ENCODE results near the gene GRK2. TPM values are rescaled to one million over a fixed set of nuclear protein-coding genes. Genes with fewer than 3 reads are reported as not detected.
A peak's percentile ranks its signal among the peaks of the same experiment; 100 is the strongest.

Gene GRK2
- total RNA-seq, 2 donors from 2014 or later, result 95.8 to 119 TPM

DNA sequence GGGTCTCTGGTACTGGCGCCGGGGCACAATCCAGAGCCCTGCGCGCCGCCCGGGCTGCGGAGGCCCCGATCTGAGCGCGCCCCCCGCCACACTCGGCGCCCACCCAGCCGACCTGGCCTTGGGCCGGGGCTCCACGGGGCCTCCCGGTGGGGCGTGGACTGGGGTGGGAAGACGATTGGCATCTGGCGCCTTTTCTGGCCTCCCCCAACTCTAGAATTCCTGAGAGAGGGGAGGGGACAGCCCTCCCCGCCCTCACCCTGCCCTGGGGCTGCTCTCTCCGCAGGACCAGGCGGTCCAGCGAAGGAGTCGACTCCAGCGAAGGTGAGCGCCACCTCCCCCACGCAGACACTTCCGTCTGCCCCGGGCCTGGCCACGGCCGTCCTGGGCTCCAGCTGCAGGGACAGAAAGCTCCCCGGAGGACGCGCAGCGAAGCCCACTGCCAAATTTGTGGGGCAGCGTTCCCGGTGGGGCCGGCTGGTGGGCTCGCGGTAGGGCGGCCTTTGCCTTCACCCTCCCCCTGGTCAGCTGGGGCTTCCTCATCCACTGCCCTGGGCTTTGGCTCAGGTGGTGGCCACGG, 37.6 kb downstream of the GRK2 start:
- ATAC-seq, result peak; percentile 47
- peak in 1 of 2 donors; percentile 59 for DNase-seq
- intact Hi-C loops (cut with DNase I, micrococcal nuclease), result no loop called here

DNA sequence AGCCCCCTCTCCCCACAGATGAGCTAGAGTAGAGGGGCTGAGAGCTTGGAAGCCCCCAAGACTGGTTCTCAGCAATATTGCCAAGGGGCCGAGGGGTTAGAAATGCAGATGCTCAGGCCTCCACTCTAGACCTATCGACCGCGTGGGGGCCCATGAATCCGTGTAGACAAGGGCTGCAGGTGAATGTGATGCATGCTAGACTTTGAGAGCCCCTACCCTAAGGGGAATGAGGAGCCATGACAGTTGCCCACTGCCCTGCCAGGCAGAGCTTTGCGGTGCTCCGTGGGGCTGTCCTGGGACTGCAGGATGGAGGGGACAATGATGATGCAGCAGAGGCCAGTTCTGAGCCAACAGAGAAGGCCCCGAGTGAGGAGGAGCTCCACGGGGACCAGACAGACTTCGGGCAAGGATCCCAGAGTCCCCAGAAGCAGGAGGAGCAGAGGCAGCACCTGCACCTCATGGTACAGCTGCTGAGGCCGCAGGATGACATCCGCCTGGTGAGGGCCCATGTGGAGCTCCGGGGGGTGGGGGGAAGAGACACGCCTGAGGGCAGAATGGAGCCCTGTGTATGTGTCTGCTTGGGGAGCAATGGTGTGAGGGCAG, 38.3 kb downstream of the GRK2 start:
- ATAC-seq (no peak), DNase-seq (peak in 1 of 2 donors; percentile 9)
- intact Hi-C loops (cut with DNase I, micrococcal nuclease), result no loop called here

DNA sequence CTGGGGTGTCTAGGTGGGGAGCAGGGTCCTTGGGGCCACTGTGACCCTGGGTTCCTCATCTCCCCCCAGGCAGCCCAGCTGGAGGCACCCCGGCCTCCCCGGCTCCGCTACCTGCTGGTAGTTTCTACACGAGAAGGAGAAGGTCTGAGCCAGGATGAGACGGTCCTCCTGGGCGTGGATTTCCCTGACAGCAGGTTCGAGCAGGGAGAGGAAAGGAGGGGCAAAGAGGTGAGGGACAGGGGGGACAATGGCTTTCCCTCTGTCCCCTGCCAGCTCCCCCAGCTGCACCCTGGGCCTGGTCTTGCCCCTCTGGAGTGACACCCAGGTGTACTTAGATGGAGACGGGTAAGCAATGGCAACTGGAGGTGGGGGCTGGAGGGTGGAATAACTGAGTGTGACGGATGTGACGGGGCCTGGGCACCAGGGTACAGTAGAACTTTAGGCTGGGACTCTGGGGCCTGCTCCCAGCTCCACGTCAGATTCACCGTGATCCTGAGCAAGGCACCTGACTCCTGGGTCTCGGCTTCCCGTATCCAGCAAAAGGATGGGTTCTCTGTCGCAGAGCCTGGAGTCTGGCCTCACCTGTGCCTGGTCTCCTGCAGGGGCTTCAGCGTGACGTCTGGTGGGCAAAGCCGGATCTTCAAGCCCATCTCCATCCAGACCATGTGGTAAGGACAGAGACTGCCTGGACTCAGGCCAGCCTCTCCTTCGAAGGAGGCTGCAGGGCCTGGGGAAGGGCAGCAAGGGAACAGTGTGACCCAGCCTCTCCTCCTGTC, 40.7 kb downstream of the GRK2 start:
- DNase-seq (no peak), ATAC-seq (no peak)
- intact Hi-C loops (cut with DNase I, micrococcal nuclease), result no loop called here

DNA sequence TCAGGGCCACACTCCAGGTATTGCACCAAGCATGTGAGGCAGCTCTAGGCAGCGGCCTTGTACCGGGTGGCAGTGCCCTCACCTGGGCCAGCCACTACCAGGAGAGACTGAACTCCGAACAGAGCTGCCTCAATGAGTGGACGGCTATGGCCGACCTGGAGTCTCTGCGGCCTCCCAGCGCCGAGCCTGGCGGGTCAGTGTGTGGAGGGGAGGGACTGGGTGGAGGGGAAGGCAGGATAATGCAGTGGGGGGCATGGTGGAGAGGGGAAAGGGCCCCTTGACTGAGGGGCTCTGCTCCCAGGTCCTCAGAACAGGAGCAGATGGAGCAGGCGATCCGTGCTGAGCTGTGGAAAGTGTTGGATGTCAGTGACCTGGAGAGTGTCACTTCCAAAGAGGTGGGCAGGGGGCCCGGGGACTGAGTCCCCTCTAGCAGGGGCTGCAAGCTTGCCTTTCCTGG, 41.3 kb downstream of the GRK2 start:
- intact Hi-C loops (cut with DNase I, micrococcal nuclease), result no loop called here
- no peak for ATAC-seq
- no peak for DNase-seq

DNA sequence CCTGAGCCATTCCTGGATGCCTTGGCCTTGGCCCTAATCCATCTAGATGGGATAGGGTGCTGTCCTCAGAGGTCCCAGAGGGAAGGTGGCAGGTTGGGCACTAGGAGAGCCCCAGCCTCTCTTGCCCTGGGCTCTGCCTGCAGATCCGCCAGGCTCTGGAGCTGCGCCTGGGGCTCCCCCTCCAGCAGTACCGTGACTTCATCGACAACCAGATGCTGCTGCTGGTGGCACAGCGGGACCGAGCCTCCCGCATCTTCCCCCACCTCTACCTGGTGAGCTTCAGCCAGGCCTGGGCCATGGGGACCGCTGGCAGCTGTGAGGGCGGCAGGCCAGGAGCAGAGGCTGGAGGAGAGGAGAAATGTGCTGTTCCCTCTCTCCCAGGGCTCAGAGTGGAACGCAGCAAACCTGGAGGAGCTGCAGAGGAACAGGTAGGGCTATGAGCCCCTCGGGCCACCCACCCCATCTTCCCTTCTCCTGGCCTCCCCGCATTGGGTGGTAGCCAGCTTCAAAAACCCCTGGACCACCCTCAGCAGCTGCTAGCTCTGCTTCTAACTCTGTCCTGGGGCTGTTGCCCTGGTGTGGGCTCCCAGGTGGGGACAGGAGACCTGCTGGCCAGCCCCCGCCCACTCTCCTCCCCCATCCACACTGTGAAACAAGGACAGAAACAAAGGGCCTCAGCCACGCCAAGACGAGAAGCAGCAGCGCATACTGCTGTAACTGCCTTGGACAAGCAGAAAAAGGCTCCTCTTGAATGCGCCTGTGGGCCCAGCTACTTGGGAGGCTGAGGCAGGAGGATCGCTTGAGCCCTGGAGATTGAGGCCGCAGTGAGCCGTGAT, 42.0 kb downstream of the GRK2 start:
- intact Hi-C loops (cut with DNase I, micrococcal nuclease), result no loop called here
- ATAC-seq (no peak), DNase-seq (no peak)

DNA sequence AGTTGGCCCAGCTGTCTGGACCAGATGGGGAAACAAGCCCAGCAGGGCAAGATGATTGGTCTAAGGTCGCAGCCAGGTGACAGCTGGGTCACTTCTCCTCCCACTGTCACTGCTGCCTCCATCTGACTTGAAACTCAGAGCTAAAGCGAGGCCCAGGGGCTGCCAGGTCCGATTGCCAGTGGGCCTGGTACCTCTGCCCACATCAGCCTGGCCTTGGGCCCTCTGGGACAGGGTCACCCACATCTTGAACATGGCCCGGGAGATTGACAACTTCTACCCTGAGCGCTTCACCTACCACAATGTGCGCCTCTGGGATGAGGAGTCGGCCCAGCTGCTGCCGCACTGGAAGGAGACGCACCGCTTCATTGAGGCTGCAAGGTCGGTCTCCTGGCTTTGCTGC, 42.9 kb downstream of the GRK2 start:
- intact Hi-C loops (cut with DNase I, micrococcal nuclease), result no loop called here
- no peak for DNase-seq
- ATAC-seq, result no peak

DNA sequence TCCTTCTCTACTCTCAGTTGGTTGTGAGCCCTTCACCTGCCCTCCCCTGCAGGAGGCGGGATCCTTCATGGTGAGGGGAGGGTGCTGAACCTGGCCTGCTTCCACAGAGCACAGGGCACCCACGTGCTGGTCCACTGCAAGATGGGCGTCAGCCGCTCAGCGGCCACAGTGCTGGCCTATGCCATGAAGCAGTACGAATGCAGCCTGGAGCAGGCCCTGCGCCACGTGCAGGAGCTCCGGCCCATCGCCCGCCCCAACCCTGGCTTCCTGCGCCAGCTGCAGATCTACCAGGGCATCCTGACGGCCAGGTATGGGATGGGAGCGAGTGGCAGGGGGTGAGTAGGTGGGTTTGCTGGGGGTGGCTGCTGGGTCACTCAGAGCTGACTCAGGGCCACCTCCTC, 43.4 kb downstream of the GRK2 start:
- no peak for ATAC-seq
- no peak for DNase-seq
- intact Hi-C loops (cut with DNase I, micrococcal nuclease), result no loop called here

DNA sequence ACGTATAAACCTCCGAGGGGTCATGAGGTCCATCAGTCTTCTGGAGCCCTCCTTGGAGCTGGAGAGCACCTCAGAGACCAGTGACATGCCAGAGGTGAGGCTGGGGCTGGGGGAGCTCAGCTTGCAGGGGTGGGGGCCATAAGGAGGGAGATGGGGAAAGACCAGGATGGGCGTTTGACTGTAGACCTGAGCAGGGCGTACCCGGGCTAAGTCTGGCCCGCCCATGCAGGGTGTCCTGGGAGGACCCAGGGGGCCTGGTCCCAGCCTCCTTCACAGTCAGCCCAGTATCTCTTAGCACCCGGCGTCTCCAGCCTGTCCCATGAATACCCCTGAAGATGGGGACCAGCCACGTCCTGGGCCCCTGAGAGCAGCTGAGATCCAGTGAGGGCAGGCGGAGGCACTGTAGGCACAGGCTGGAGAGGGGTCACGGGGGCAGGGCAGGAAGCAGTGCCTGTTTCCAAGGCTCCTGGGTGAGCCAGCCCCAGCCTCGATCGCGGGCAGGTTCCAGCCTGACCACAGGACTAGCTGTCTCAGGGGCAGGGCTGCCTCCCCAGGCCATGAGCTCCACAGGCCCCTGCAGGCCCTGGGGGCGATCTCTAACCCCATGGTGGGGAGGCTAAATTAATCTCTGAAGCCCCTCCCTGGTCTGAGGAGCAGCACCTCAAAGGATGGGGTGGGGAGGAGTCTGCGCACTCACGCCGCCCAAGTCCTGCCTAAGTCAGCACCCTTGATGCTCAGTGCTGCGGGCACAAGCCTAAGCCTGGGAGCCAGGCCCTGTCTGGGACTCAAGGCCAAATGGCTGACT, 44.2 kb downstream of the GRK2 start:
- intact Hi-C loops (cut with DNase I, micrococcal nuclease), result no loop called here
- DNase-seq (peak in 1 of 2 donors; percentile 8), ATAC-seq (no peak)

DNA sequence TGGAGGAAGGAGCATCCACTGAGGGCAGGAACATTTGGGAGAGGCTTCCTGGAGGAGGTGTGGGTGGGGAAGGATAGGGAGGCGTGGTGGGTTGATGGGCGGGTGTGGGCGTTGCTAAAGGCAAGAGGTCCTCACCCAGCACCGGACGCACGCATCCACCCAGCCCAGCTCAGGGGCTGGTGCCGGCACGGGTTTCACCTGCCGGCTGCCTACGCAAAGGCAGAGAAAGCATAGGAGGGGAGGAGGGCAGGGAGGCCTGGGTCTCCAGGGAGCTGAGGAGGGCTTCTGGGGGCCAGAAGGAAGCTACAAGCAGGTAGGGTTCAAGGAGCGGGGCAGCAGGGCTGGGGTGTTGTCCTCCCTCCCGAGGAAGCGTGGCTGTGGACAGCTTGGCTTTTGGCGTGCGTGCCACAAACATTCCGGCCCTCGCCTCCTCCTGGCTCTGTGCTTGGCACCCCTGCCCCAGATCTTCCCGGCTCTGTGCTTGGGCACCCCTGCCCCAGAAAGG, 44.8 kb downstream of the GRK2 start:
- DNase-seq (peak in 1 of 2 donors; percentile 10), ATAC-seq (no peak)
- intact Hi-C loops (cut with DNase I, micrococcal nuclease), result no loop called here

DNA sequence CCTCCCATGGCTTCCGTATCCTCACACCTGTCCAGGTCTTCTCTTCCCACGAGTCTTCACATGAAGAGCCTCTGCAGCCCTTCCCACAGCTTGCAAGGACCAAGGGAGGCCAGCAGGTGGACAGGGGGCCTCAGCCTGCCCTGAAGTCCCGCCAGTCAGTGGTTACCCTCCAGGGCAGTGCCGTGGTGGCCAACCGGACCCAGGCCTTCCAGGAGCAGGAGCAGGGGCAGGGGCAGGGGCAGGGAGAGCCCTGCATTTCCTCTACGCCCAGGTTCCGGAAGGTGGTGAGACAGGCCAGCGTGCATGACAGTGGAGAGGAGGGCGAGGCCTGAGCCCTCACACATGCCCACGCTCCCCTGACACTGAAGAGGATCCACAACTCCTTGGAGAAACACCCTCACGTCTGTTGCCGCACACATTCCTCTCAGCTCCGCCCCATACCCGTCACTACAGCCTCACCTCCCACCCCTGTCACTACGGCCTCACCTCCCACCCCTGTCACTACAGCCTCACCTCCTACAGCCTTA, 45.3 kb downstream of the GRK2 start:
- DNase-seq, result peak in 1 of 2 donors; percentile 14

DNA sequence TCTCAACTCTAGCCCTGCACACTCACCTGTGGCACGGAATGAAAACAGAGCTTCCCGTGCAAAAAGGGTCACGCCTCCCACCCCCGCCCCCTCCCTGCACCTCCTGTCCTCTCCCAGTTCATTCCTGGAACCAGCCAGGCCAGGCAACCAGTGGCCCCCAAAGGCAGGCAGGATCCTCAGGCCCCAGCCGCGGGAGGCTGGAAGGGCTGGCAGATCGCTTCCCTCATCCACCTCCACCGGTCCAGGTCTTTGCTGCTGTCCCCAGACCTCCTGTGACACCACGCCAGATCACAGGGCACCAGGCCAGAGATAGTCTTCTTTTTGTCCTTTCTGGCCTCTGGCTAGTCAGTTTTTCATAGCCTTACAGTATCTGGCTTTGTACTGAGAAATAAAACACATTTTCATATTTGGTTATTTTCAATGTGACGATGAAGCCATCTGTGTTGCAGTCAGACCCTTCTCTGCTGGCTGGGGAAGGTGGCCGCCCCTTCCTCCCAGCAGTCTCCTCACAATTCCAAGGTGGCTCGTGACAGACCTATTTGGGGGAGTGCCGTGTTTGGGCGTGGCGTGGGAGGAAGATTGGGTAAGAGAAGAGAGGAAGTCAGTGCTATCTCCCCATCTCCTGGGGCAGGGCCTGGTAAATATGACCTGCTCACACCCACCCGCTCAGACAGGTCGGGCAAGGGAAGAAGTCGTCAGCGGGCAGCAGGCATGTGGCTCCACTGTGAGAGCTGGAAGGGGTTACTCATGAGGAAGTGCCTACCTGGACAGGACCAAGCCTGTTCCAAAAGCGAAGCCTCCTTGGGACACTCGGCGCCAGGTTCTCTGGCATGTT, 46.1 kb downstream of the GRK2 start:
- intact Hi-C loops (cut with DNase I, micrococcal nuclease), result no loop called here

More for the DNA sequence above, 45.3 kb downstream of the GRK2 start:
- ATAC-seq, result peak; percentile 8
- intact Hi-C loops (cut with DNase I, micrococcal nuclease), result no loop called here

DNA sequence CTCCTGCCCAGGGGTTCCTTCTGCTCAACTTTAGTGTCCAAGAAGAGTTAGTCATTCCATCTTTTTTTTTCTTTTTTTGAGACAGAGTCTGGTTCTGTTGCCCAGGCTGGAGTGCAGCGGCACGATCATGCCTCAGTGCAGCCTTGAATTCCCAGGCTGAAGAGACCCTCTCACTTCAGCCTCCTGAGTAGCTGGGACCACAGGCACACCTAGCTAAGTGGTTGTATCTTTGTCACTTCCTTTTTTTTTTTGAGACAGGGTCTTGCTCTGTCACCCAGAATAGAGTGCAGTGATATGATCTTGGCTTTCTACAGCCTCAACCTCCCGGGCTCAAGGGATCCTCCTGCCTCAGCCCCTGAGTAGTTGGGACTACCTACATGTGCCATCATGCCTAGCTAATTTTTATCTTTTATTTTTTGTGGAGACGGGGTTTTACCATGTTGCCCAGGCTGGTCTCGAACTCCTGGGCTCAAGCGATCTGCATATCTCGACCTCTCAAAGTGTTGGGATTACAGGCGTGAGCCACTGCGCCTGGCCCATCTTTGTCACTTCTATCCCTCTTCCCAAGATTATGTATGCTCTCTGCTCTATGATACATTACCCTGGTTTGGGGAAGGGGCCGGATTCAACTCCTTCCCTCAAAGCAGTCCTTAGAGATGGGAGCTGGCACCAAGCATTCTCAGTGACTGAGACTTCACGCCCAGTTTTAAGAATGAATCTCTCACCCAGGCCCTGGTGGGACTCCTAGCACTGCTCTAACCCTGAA, 47.0 kb downstream of the GRK2 start:
- DNase-seq (no peak), ATAC-seq (no peak)
- intact Hi-C loops (cut with DNase I, micrococcal nuclease), result no loop called here

More for the DNA sequence above, 46.1 kb downstream of the GRK2 start:
- DNase-seq (peak; percentile 79 to 94), ATAC-seq (peak; percentile 67)

DNA sequence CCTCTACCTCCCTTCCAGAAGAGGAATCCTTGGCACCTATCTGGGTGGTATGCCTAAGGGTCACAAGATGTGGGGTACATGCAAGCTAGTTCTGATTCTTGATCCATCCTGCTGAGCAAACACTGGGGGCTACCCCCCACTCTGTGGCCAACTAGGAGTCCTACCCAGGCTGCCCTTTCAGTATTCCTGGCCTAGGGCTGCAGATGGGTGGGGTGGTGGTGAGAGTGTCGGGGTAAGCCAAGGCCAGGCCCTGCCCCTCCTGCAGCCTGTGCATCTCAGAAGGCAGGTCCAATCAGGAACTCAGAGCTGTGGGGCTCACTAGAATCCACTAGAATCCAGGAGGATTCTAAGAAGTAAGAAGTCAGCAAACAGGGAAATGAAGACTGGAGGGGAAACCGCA, 47.9 kb downstream of the GRK2 start:
- ATAC-seq (no peak), DNase-seq (no peak)
- intact Hi-C loops (cut with DNase I, micrococcal nuclease), result no loop called here

DNA sequence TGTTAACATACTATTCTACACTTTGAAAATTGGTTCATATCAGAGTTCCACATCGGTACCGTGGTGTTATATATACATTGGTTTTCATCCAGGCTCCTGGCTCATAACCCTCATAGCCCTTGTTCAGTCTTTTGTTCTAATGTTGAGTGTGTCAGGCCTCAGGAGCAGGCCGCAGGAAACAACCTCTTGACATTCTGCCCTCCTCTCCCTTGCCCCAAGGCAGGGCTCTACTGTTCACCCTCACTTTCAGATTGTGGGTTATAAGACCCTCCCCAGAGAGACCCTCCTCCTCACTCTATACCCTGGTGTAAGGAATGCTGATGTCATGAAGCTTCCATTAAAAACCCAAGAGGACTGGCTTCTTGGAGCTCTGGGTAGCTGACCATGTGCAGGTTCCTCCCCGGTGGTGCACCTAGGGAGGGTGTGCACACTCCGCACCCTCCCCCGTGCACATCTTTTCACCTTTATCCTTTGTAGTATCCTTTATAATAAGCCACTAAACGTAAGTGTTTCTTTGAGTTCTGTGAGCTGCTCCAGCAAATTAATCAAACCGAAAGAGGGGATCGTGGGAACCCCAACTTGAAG, 49.1 kb downstream of the GRK2 start:
- ATAC-seq (no peak), DNase-seq (no peak)
- intact Hi-C loops (cut with DNase I, micrococcal nuclease), result loop anchor here in 1 of 2 donors (5.0 kb wide), 1 partner anchor 48 kb away; the partner anchor contains the start of gene GRK2

DNA sequence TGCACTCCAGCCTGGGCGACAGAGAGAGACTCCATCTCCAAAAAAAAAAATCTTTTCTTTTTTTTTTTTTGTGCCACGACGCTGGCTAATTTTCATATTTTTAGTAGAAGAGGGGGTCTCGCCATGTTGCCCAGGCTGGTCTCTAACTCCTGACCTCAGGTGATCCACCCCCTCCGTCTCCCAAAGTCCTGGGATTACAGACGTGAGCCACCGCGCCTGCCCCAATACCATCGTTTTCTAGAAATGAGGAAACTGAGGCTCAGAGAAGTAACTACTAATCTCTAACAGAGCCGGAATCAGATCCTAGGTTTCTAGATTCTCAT, 50.6 kb downstream of the GRK2 start:
- ATAC-seq, result no peak
- no peak for DNase-seq
- intact Hi-C loops (cut with DNase I, micrococcal nuclease), result loop anchor here (2.0 to 5.0 kb wide), 2 partner anchors 50 to 54 kb away; partner anchors contain the start of gene GRK2 (in 1 of the 2)

All from left colon (tissue), 2 donors.